DOHH2 (cell line): ENCODE results near the gene PDXK.

Experiments used
- H3F3A ChIP-seq: fragments of 200-600 bp; sonication (generic), shearing (Covaris generic); 2 replicates; pipeline ENCODE4 v1.6.0; 2016; ENCODE audit warnings: antibody characterized with exemption, mild to moderate bottlenecking; ENCODE audit not compliant: control insufficient read depth, insufficient read depth
- H3K27ac ChIP-seq: fragments of 200-600 bp; sonication (generic); 2 replicates; pipeline ENCODE4 v1.5.1; 2014; ENCODE audit warnings: low read depth, mild to moderate bottlenecking, low read length, moderate library complexity
- H3K27me3 ChIP-seq: fragments of 200-600 bp; sonication (generic); 2 replicates; pipeline ENCODE4 v1.6.1; 2014; ENCODE audit warnings: mild to moderate bottlenecking, low read length, mixed read lengths; ENCODE audit not compliant: control insufficient read depth
- H3K36me3 ChIP-seq: fragments of 200-600 bp; sonication (generic); 2 replicates; pipeline ENCODE4 v1.6.1; 2014; ENCODE audit warnings: mild to moderate bottlenecking, low read length, moderate library complexity, mixed read lengths; ENCODE audit not compliant: control insufficient read depth
- H3K4me1 ChIP-seq: fragments of 200-600 bp; sonication (generic); 2 replicates; pipeline ENCODE4 v1.6.1; 2014; ENCODE audit warnings: mild to moderate bottlenecking, low read length, mixed read lengths; ENCODE audit not compliant: control insufficient read depth
- H3K4me2 ChIP-seq: fragments of 200-600 bp; sonication (generic); 2 replicates; pipeline ENCODE4 v1.6.0; 2014; ENCODE audit warnings: mild to moderate bottlenecking, low read length, moderate library complexity
- H3K4me3 ChIP-seq: fragments of 200-600 bp; sonication (generic); 2 replicates; pipeline ENCODE4 v1.5.1; 2014; ENCODE audit warnings: mild to moderate bottlenecking, low read length, mixed read lengths
- H3K79me2 ChIP-seq: fragments of 200-600 bp; sonication (generic); 2 replicates; pipeline ENCODE4 v1.6.1; 2014; ENCODE audit warnings: mild to moderate bottlenecking, low read length, mixed read lengths; ENCODE audit not compliant: control insufficient read depth
- H3K9me2 ChIP-seq: fragments of 200-600 bp; sonication (generic); replicated peaks from 2 replicates; pipeline ENCODE4 v1.6.1; 2014; ENCODE audit warnings: mild to moderate bottlenecking, low read length, mixed read lengths; ENCODE audit not compliant: control insufficient read depth
- H3K9me3 ChIP-seq: fragments of 200-600 bp; sonication (generic); 2 replicates; pipeline ENCODE4 v1.6.1; 2014; ENCODE audit warnings: antibody characterized with exemption, low read length, mixed read lengths; ENCODE audit not compliant: control insufficient read depth, insufficient read depth
- H4K20me1 ChIP-seq: fragments of 200-600 bp; sonication (generic); 2 replicates; pipeline ENCODE4 v1.6.0; 2014; ENCODE audit warnings: low read depth, mild to moderate bottlenecking, antibody characterized with exemption, low read length, moderate library complexity; ENCODE audit not compliant: control insufficient read depth, insufficient read depth
- EZH2phosphoT487 ChIP-seq: fragments of 200-600 bp; sonication (generic); IDR thresholded peaks from 2 replicates; pipeline ENCODE4 v1.6.1; 2017; ENCODE audit warnings: borderline replicate concordance, mild to moderate bottlenecking, antibody characterized with exemption, low read length, moderate library complexity, mixed read lengths
- TF ChIP-seq, protein P1 (sequence below): fragments of 200-600 bp; sonication (generic); IDR thresholded peaks from one replicate; pipeline ENCODE4 v1.5.1; 2014; ENCODE audit warnings: antibody characterized with exemption, mild to moderate bottlenecking, low read depth, low read length; ENCODE audit not compliant: poor library complexity, severe bottlenecking

PDXK gene

DNA sequence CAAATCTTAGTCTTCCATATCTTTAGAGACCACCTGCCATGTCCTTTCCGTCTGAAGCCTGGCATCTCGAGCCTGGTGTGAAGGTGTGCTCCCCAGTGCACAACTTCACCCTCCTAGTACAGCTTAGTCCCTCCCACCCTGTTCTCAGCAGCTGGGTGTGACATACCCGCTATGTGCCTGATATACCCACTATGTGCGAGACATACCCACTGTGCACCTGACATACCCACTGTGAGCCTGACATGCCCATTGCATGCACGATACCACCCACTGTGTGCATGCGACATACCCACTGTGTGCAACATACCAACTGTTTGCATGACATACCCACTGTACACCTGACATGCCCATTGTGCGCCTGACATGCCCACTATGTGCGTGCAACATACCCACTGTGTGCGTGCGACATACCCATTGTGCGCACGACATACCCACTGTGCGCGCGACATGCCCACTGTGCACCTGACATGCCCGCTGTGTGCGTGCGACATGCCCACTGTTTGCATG, 67.4 kb downstream of the PDXK start:
- TF ChIP-seq, protein P1, sequence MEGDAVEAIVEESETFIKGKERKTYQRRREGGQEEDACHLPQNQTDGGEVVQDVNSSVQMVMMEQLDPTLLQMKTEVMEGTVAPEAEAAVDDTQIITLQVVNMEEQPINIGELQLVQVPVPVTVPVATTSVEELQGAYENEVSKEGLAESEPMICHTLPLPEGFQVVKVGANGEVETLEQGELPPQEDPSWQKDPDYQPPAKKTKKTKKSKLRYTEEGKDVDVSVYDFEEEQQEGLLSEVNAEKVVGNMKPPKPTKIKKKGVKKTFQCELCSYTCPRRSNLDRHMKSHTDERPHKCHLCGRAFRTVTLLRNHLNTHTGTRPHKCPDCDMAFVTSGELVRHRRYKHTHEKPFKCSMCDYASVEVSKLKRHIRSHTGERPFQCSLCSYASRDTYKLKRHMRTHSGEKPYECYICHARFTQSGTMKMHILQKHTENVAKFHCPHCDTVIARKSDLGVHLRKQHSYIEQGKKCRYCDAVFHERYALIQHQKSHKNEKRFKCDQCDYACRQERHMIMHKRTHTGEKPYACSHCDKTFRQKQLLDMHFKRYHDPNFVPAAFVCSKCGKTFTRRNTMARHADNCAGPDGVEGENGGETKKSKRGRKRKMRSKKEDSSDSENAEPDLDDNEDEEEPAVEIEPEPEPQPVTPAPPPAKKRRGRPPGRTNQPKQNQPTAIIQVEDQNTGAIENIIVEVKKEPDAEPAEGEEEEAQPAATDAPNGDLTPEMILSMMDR = no peak
- no peak for TF ChIP-seq EZH2phosphoT487
- no peaks in the 10 kb centered on the region for H3F3A ChIP-seq
- peaks cover 30% of the 10 kb centered on the region for H3K4me1 ChIP-seq
- H3K4me3 ChIP-seq = no peak overlapping the region
- H4K20me1 ChIP-seq = no peaks in the 10 kb centered on the region; the same call in 1 of the 2 replicates
- H3K79me2 ChIP-seq = peaks cover 20% of the 10 kb centered on the region
- peaks cover 20% of the 10 kb centered on the region for H3K36me3 ChIP-seq
- H3K9me3 ChIP-seq = no peaks in the 10 kb centered on the region
- H3K4me2 ChIP-seq = no peak overlapping the region
- H3K27me3 ChIP-seq = no peaks in the 10 kb centered on the region
- H3K27ac ChIP-seq = no peak overlapping the region
- no peaks in the 10 kb centered on the region for H3K9me2 ChIP-seq

DNA sequence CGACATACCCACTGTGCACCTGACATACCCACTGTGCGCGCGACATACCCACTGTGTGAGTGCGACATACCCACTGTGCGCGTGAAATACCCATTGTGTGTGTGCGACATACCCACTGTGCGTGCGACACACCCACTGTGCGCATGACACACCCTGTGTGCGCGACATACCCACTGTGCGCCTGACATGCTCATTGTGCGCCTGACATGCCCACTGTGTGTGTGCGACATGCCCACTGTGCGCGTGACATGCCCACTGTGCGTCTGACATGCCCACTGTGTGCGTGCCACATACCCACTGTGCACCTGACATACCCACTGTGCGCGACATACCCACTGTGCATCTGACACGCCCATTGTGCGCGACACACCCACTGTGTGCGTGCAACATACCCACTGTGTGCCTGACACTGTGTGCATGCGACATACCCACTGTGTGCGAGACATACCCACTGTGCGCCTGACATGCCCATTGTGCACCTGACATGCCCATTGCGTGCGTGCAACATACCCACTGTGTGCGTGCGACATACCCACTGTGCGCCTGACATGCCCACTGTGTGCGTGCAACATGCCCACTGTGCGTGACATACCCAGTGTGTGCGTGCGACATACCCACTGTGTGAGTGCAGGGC, 68.0 kb downstream of the PDXK start:
- Histone ChIP-seq H3K79me2 (peaks cover 26% of the 10 kb centered on the region), H3K4me3 (no peak overlapping the region), H3K27ac (no peak overlapping the region), H3K36me3 (peaks cover 25% of the 10 kb centered on the region), H3K4me2 (no peak overlapping the region), H3K4me1 (peaks cover 32% of the 10 kb centered on the region), H3K27me3 (no peaks in the 10 kb centered on the region), H4K20me1 (no peaks in the 10 kb centered on the region; the same call in 1 of the 2 replicates), H3K9me2 (no peaks in the 10 kb centered on the region), H3K9me3 (no peaks in the 10 kb centered on the region), H3F3A (no peaks in the 10 kb centered on the region)
- TF ChIP-seq, protein P1 = no peak
- no peak for TF ChIP-seq EZH2phosphoT487

DNA sequence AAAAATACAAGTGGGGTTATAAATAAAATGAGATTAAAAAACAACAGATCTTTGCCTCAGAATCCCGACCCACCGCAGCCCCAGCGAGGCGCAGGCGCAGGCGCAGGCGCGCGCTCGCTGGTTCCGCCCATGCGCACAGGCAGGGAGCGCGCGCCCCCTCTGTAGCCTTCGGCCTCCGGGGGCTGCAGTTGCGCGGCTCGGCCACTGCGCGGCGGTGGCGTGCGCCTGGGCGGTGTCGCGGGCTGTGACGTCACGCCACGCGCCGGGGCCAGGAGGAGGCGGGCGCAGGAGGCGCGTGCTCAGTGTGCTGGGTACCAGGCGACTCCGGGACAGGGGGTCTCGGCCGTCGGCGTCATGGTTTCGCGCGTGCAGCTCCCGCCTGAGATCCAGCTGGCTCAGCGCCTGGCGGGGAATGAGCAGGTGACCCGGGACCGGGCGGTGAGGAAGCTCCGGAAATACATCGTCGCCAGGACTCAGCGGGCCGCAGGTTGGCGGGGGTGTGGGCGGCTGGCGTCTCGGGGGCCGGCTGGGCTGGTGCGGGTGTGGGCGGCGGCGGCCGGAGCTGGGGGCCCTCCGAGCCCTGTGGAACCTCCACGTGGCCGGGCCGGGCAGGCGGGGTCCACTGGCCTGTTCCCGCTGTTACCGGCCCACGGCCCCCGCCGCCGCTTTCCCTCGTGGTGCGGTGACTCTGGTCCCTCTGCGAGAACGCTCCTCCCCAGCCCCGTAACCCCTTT, 70.5 kb downstream of the PDXK start, which contains the start of gene RRP1:
Gene RRP1, plus strand, starts transcription at position 302 of the 734 bp plus-strand sequence. Its CDS starts 53 bp downstream, at position 355.
- Histone ChIP-seq H3K9me2 (no peaks in the 10 kb centered on the region), H3K4me2 (peak within 1 kb of the TSS; percentile 99), H3K36me3 (peaks cover 51% of the 10 kb centered on the region), H3K9me3 (no peaks in the 10 kb centered on the region), H3K4me1 (peaks cover 23% of the 10 kb centered on the region), H4K20me1 (peaks cover 4% of the 10 kb centered on the region; the same call in 1 of the 2 replicates), H3K79me2 (peaks cover 51% of the 10 kb centered on the region), H3F3A (no peaks in the 10 kb centered on the region), H3K27me3 (no peaks in the 10 kb centered on the region), H3K4me3 (peak within 1 kb of the TSS; percentile 100), H3K27ac (peak within 1 kb of the TSS; percentile 67)
- no peak for TF ChIP-seq EZH2phosphoT487
- TF ChIP-seq, protein P1 = peak; percentile 81
